HG03571 (cell line): ENCODE results near the gene APPL1.

Experiments
- ATAC-seq: cut with Tn5 transposase; IDR thresholded peaks from one replicate; pipeline ENCODE4 v1.9.1; 2021; ENCODE audit not compliant: unreplicated experiment

APPL1 gene

GRCh38 chr3:57227204-57227929 is at the start of gene APPL1:
APPL1 (plus strand) TSS chr3:57227729; CDS start chr3:57227884, 155 bp downstream.
- peak; percentile 91 for ATAC-seq

- no peak for ATAC-seq
Observed at GRCh38 chr3:57179580-57180410, 47.7 kb upstream of the APPL1 start.

GRCh38 chr3:57184526-57184925 is 43.0 kb upstream of the APPL1 start:
- ATAC-seq = no peak

- ATAC-seq = no peak
Observed at GRCh38 chr3:57192028-57192427, 35.5 kb upstream of the APPL1 start.

- no peak for ATAC-seq
Observed at GRCh38 chr3:57194641-57195040, 32.9 kb upstream of the APPL1 start.

GRCh38 chr3:57199895-57200297 is 27.6 kb upstream of the APPL1 start, which contains the start of gene HESX1:
HESX1 (minus strand) TSS chr3:57199978; CDS start chr3:57199918, 60 bp downstream.
- ATAC-seq = no peak

- ATAC-seq = no peak
Observed at GRCh38 chr3:57206423-57206822, 21.1 kb upstream of the APPL1 start.

GRCh38 chr3:57221883-57222282 is 5.6 kb upstream of the APPL1 start:
- ATAC-seq = no peak

GRCh38 chr3:57224856-57225255 is 2.7 kb upstream of the APPL1 start:
- no peak for ATAC-seq

GRCh38 chr3:57226176-57226575 is 1.4 kb upstream of the APPL1 start:
- ATAC-seq = no peak

GRCh38 chr3:57227930-57228751 is 612 bp downstream of the APPL1 start:
- ATAC-seq = peak; percentile 42

- ATAC-seq = no peak
Observed at GRCh38 chr3:57230006-57230405, 2.5 kb downstream of the APPL1 start.

- no peak for ATAC-seq
Observed at GRCh38 chr3:57233799-57234198, 6.3 kb downstream of the APPL1 start.

GRCh38 chr3:57234613-57235575 is 7.4 kb downstream of the APPL1 start:
- no peak for ATAC-seq

- no peak for ATAC-seq
Observed at GRCh38 chr3:57244946-57245345, 17.4 kb downstream of the APPL1 start.

GRCh38 chr3:57252404-57252803 is 24.9 kb downstream of the APPL1 start:
- ATAC-seq = no peak

GRCh38 chr3:57256844-57257243 is 29.3 kb downstream of the APPL1 start:
- no peak for ATAC-seq

- ATAC-seq = no peak
Observed at GRCh38 chr3:57257678-57258077, 30.1 kb downstream of the APPL1 start.

- no peak for ATAC-seq
Observed at GRCh38 chr3:57261119-57261518, 33.6 kb downstream of the APPL1 start.

GRCh38 chr3:57261929-57262328 is 34.4 kb downstream of the APPL1 start:
- no peak for ATAC-seq
